ENCODE data around the gene USP20. TPM values are rescaled to one million over a fixed set of nuclear protein-coding genes. Genes with fewer than 3 reads are reported as not detected.

Gene USP20
- total RNA-seq, 1 donor from 2014 or later: 35.9 TPM

- H3K9me3 Mint-ChIP-seq: no peaks in the 10 kb centered on the region
- H3K4me3 Mint-ChIP-seq: peak overlapping the region; percentile 20
- no peaks in the 10 kb centered on the region for H3K27me3 Mint-ChIP-seq (ENCODE audit: low read depth)
- peaks cover 38% of the 10 kb centered on the region for H3K4me1 Mint-ChIP-seq
- peak overlapping the region; percentile 90 for H3K27ac Mint-ChIP-seq (ENCODE audit: unreplicated experiment)
- DNase-seq (ENCODE audit: low read depth, low spot score): no peak
- TF ChIP-seq, protein P1, sequence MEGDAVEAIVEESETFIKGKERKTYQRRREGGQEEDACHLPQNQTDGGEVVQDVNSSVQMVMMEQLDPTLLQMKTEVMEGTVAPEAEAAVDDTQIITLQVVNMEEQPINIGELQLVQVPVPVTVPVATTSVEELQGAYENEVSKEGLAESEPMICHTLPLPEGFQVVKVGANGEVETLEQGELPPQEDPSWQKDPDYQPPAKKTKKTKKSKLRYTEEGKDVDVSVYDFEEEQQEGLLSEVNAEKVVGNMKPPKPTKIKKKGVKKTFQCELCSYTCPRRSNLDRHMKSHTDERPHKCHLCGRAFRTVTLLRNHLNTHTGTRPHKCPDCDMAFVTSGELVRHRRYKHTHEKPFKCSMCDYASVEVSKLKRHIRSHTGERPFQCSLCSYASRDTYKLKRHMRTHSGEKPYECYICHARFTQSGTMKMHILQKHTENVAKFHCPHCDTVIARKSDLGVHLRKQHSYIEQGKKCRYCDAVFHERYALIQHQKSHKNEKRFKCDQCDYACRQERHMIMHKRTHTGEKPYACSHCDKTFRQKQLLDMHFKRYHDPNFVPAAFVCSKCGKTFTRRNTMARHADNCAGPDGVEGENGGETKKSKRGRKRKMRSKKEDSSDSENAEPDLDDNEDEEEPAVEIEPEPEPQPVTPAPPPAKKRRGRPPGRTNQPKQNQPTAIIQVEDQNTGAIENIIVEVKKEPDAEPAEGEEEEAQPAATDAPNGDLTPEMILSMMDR (conservative IDR thresholded peaks at IDR 0.05): no peak
- peaks cover 18% of the 10 kb centered on the region for H3K36me3 Mint-ChIP-seq (ENCODE audit: low read depth)
These were observed 56.3 kb downstream of the USP20 start for GRCh38 chr9:129891569-129891968.

DNA sequence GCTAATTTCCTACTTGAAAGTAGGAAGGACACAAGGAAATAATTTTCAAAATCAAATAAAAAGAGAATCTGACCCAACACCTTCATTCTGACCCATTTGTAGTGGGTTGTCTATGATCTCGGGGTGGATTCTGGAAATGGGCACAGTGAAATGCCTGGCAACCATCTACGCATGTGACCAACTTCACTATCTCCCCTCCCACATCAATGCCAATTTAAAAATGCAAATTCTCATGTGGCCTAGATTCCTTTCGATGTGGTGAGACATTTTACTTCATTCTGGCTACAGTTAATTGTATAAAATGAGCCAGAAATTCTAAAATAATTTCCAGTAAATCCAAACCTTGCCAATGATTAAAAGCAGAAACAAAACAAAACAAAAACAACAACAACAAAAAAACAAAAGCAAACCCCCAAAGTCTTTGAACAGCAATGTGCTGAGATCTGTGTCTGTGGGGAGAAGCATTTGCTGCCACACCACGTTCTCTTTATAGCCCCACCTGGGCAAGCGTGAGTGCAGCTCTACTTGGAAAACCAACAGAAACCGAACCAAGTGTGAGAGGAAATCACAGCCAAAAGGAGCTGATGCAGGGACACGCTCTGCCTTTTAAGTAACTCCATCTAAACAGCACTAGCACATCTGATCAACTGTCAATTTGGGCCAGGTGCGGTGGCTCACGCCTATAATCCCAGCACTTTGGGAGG, 59.0 kb downstream of the USP20 start:
- DNase-seq (ENCODE audit: low read depth, low spot score): no peak
- H3K4me1 Mint-ChIP-seq: peaks cover 23% of the 10 kb centered on the region
- H3K27me3 Mint-ChIP-seq (ENCODE audit: low read depth): no peaks in the 10 kb centered on the region
- no peak overlapping the region for H3K27ac Mint-ChIP-seq (ENCODE audit: unreplicated experiment)
- H3K9me3 Mint-ChIP-seq: no peaks in the 10 kb centered on the region
- no peak overlapping the region for H3K4me3 Mint-ChIP-seq
- TF ChIP-seq, protein P1 (conservative IDR thresholded peaks at IDR 0.05): no peak
- peaks cover 24% of the 10 kb centered on the region for H3K36me3 Mint-ChIP-seq (ENCODE audit: low read depth)

DNA sequence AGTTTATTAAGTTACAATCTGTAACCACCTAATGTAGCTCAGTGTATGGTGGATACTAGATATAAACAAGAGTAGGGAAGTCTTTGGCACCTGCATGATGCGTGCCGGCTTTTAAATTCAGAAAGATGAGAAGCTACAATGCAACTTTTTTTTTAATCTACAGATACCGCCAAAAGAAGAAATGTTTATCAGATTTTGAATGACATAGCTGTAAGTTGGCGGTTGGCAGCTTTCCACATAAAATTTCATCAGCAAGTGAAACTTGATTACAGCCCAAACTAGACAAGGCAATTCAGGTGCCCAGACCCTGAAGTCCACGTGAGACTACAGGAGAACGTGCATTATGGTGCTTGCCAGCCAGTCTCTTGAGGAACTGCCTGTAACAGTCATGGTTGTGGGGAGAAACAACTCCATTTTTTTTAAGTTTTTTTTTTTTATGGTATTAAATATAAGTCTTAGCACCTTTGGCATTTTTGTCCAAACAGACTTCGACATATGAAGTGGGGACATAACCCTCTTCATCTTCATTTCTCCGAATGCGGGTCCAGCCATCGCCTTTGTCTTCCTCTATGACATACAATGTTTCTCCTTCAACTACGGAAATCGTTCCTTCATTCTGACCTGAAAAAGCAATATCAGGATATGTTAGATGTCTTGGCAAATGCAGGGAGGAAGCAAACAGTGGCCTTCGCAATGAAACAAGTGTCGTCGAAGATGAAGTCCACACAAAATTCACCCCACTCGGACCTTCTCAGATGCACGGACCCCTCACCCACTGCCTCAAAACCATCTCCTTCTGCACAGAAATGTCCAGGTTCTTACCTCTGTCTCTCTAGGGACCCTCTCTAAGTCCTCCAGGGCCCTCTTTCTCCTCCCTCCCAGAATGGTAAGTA, 60.4 kb downstream of the USP20 start:
- TF ChIP-seq, protein P1 (conservative IDR thresholded peaks at IDR 0.05): no peak
- Mint-ChIP-seq H3K27ac (ENCODE audit: unreplicated experiment) (no peak overlapping the region), H3K36me3 (ENCODE audit: low read depth) (peaks cover 20% of the 10 kb centered on the region), H3K9me3 (no peaks in the 10 kb centered on the region), H3K27me3 (ENCODE audit: low read depth) (no peaks in the 10 kb centered on the region), H3K4me1 (peaks cover 15% of the 10 kb centered on the region), H3K4me3 (no peak overlapping the region)
- DNase-seq (ENCODE audit: low read depth, low spot score): no peak

- TF ChIP-seq, protein P1 (conservative IDR thresholded peaks at IDR 0.05): no peak
- Mint-ChIP-seq H3K9me3 (no peaks in the 10 kb centered on the region), H3K27me3 (ENCODE audit: low read depth) (no peaks in the 10 kb centered on the region), H3K4me1 (peaks cover 4% of the 10 kb centered on the region), H3K4me3 (no peak overlapping the region), H3K36me3 (ENCODE audit: low read depth) (peaks cover 17% of the 10 kb centered on the region), H3K27ac (ENCODE audit: unreplicated experiment) (no peak overlapping the region)
- DNase-seq (ENCODE audit: low read depth, low spot score): no peak
These were observed 62.0 kb downstream of the USP20 start for GRCh38 chr9:129897263-129897662.

DNA sequence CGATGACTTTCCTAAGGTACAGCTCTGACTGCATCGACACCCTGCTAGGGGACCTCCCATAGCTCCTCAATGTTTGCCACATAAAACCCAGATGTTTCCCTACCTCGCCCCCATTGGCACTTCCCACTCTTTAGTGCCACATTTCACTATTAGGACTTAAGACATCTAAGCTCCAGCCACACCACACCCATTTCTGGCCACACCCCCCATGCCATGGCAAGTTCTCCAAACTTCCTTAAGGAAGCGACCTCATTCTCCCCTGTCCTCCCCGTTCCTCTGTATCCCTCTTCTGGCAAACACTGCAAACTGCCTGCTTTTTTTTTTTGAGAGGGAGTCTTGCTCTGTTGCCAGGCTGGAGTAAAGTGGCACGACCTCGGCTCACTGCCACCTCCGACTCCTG, 62.9 kb downstream of the USP20 start:
- Mint-ChIP-seq H3K27ac (ENCODE audit: unreplicated experiment) (no peak overlapping the region), H3K36me3 (ENCODE audit: low read depth) (peaks cover 17% of the 10 kb centered on the region), H3K9me3 (no peaks in the 10 kb centered on the region), H3K4me1 (no peaks in the 10 kb centered on the region), H3K27me3 (ENCODE audit: low read depth) (no peaks in the 10 kb centered on the region), H3K4me3 (no peak overlapping the region)
- DNase-seq (ENCODE audit: low read depth, low spot score): no peak
- TF ChIP-seq, protein P1 (conservative IDR thresholded peaks at IDR 0.05): no peak

All from neural crest cell (in vitro differentiated cells).